Heart left ventricle (tissue), 16 donors: ENCODE measurements around the gene AKNA. TPM values are rescaled to one million over a fixed set of nuclear protein-coding genes. Genes with fewer than 3 reads are reported as not detected.

ENCODE experiments used
- ATAC-seq, 4 donors: fragments of 200-7000 bp; cut with Tn5 transposase; one replicate each; pipeline ENCODE4 v1.9.1; 2020 to 2022; ENCODE audit warnings: moderate library complexity in 4 of 4, mild to moderate bottlenecking in 3 of 4, moderate number of reproducible peaks in 1 of 4
- DNase-seq, 5 donors: peaks; one replicate each; pipeline ENCODE4 v3.0.0-alpha.2; 2020
- H3K27ac ChIP-seq, 12 donors: fragments of 200-600 bp; sonication (generic) in 4 of 12; one replicate each; pipeline versions ENCODE4 v1.5.0 to v1.8.0; 2016 to 2022; ENCODE audit warnings: mild to moderate bottlenecking in 2 of 12
- H3K27me3 ChIP-seq, 9 donors: fragments of 200-600 bp; sonication (generic) in 2 of 9; one replicate each; pipeline versions ENCODE4 v1.5.1 to v1.8.0; 2016 to 2022; ENCODE audit warnings: mild to moderate bottlenecking in 3 of 9
- H3K36me3 ChIP-seq, 9 donors: fragments of 200-600 bp; sonication (generic) in 2 of 9; one replicate each; pipeline versions ENCODE4 v1.5.0 to v1.8.0; 2018 to 2022; ENCODE audit warnings: mild to moderate bottlenecking in 2 of 9
- H3K4me1 ChIP-seq, 12 donors: fragments of 200-600 bp; sonication (generic) in 4 of 12; one replicate each; pipeline versions ENCODE4 v1.5.0 to v1.8.0; 2016 to 2022; ENCODE audit warnings: mild to moderate bottlenecking in 3 of 12
- H3K4me3 ChIP-seq, 12 donors: fragments of 200-600 bp; sonication (generic) in 4 of 12; one replicate each; pipeline versions ENCODE4 v1.5.0 to v1.8.0; 2017 to 2022; ENCODE audit warnings: mild to moderate bottlenecking in 9 of 12, moderate library complexity in 4 of 12
- H3K9me3 ChIP-seq, 12 donors: fragments of 200-600 bp; sonication (generic) in 4 of 12; one replicate each; pipeline versions ENCODE4 v1.5.0 to v1.8.0; 2016 to 2022; ENCODE audit warnings: mild to moderate bottlenecking in 1 of 12
- POLR2A ChIP-seq, 2 donors: fragments of 450-650 bp; IDR thresholded peaks; one replicate each; pipeline ENCODE4 v1.6.1; 2017; ENCODE audit warnings: antibody characterized with exemption in 2 of 2, mild to moderate bottlenecking in 2 of 2, moderate library complexity in 2 of 2
- WGBS, 4 donors: extraction: QIAGEN DNeasy Blood & Tissue Kit in 2 of 4; methylation state at CpG; one replicate each; pipeline versions ENCODE4 v1.1.5 to v1.1.7; 2013 to 2018; 5-methylcytosine and 5-hydroxymethylcytosine counted together
- intact Hi-C, 10 donors: fragments of 100-400 bp; cut with DNase I; formaldehyde crosslinking; loops; one replicate each; pipeline versions ENCODE4 v1.11.1 to v1.14.2; 2022
- polyA plus RNA-seq, 2 donors: library from polyadenylated mRNA; stranded (reverse); fragments of 200-250 nt; gene quantifications; one replicate each; pipeline ENCODE4 v1.2.3, GENCODE V29; 2013
- total RNA-seq, 9 donors: library from RNA; depleted of rRNA in 2 of 9; stranded (reverse); fragments of >200 nt in 2 of 9; fragmentation: NEBNext Ultra II Directional in 3 of 9; extraction: Animal tissue kit (Norgen Biotek cat#: 25700) in 3 of 9; gene quantifications; one replicate each; pipeline versions ENCODE4 v1.1.0 to v1.2.4, GENCODE V29; 2016 to 2023
- TF ChIP-seq, protein P1 (sequence below), 12 donors: fragments of 200-600 bp; sonication (generic) in 4 of 12; IDR thresholded peaks; one replicate each; pipeline versions ENCODE4 v1.5.0 to v1.8.0; 2018 to 2022; ENCODE audit warnings: antibody characterized with exemption in 12 of 12, mild to moderate bottlenecking in 5 of 12
- donor health status: ischemic (EF 13 %, LVEDD 7.1; RV severe dilation, severe dysfunction).
- donor health status: healthy with polysubstance abuse.
- donor health status: DM: no; HTN: yes; CAD: no.
- donor health status: DM: no; HTN: no; CAD: no.
- donor health status: ischemic (EF 25% LVEDD 6.9; RV normal size, moderate dysfunction).
- donor health status: ischemic (EF 25% LVEDD 5.7; RV mildly dilated, moderate dysfunction).
- donor health status: healthy.
- donor health status: DM: yes; HTN: yes; CAD: no.
- donor health status: ischemic (EF 35%, LVEDD 5.7; RV mildly dilated, moderate dysfunction).
- donor health status: nonischemic (EF 11% LVEDD 7.7; RV severe dilation, severe dysfunction).
- donor health status: DM: yes; HTN: yes; CAD: no.
- donor health status: PGD.
- donor health status: ischemic (EF 29% LVEDD 5.4; RV normal size, mild dysfunction).
- donor health status: nonischemic (EF 23%, LVEDD 6.1; RV moderate dilation, normal function).

Gene AKNA
- total and polyA plus RNA-seq, 11 donors, result 2.5 to 30.8 (median 4.4) TPM

- DNase-seq, result no peak
- TF ChIP-seq POLR2A (IDR thresholded peaks at IDR 0.05), result no peak
- Histone ChIP-seq H3K4me3 (no peak overlapping the region), H3K27ac (no peak overlapping the region), H3K9me3 (no peaks in the 10 kb centered on the region), H3K36me3 (no peaks in the 10 kb centered on the region), H3K27me3 (peaks cover 0 to 10% (median 0%) of the 10 kb centered on the region in 9 donors), H3K4me1 (no peaks in the 10 kb centered on the region)
- intact Hi-C loops, result loop anchor here in 6 of 10 donors (5.0 to 10.0 kb wide), 5 partner anchors 221 to 584 kb away; partner anchors contain the start of gene TEX53 (in 4 of the 6)
- 59 to 87% (median 84%) methylated on average over 3 to 4 of the region's 4 CpGs for WGBS, 4 donors
- ATAC-seq, result no peak
These were observed 43.2 kb upstream of the AKNA start for GRCh38 chr9:114431003-114431402.

DNA sequence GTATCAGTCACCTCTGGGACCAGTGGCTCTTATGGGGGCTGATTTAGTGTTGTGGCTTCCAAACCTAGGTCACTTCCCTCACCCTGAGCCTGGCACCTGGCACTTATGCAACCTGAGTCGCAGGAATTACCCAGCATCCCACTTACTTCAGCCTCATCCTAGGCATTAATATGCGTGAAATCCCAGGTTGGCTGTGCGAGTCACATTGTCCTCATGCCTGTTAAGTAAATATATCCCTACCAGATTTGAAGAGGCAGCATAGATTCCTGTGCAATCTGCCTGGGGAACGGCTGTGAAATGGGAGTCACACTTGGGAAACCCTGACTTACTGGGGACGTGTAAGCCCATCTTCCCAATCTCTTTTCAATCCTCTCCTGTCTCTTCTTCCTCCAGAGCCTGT lies 42.7 kb upstream of the AKNA start:
- H3K36me3 ChIP-seq, result no peaks in the 10 kb centered on the region
- no peaks in the 10 kb centered on the region for H3K4me1 ChIP-seq
- DNase-seq (no peak), ATAC-seq (no peak)
- no peaks in the 10 kb centered on the region for H3K9me3 ChIP-seq
- intact Hi-C loops, result loop anchor here in 6 of 10 donors (5.0 to 10.0 kb wide), 5 partner anchors 222 to 584 kb away; partner anchors contain the start of gene TEX53 (in 4 of the 6)
- no peak overlapping the region for H3K27ac ChIP-seq
- H3K4me3 ChIP-seq, result no peak overlapping the region
- H3K27me3 ChIP-seq, result peaks cover 0 to 12% (median 0%) of the 10 kb centered on the region in 9 donors
- no peak for TF ChIP-seq POLR2A (IDR thresholded peaks at IDR 0.05)
- TF ChIP-seq, protein P1, sequence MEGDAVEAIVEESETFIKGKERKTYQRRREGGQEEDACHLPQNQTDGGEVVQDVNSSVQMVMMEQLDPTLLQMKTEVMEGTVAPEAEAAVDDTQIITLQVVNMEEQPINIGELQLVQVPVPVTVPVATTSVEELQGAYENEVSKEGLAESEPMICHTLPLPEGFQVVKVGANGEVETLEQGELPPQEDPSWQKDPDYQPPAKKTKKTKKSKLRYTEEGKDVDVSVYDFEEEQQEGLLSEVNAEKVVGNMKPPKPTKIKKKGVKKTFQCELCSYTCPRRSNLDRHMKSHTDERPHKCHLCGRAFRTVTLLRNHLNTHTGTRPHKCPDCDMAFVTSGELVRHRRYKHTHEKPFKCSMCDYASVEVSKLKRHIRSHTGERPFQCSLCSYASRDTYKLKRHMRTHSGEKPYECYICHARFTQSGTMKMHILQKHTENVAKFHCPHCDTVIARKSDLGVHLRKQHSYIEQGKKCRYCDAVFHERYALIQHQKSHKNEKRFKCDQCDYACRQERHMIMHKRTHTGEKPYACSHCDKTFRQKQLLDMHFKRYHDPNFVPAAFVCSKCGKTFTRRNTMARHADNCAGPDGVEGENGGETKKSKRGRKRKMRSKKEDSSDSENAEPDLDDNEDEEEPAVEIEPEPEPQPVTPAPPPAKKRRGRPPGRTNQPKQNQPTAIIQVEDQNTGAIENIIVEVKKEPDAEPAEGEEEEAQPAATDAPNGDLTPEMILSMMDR (IDR thresholded peaks at IDR 0.05), result no peak
- WGBS, 4 donors, result 74 to 81% (median 79%) methylated on average over 5 of the region's 5 CpGs

GRCh38 chr9:114429488-114429887 lies 41.7 kb upstream of the AKNA start:
- ATAC-seq, result no peak
- no peaks in the 10 kb centered on the region for H3K4me1 ChIP-seq
- WGBS, 4 donors, result 65 to 78% (median 74%) methylated on average over 6 of the region's 6 CpGs
- no peak overlapping the region for H3K27ac ChIP-seq
- TF ChIP-seq, protein P1 (IDR thresholded peaks at IDR 0.05), result no peak
- no peak for TF ChIP-seq POLR2A (IDR thresholded peaks at IDR 0.05)
- H3K4me3 ChIP-seq, result no peak overlapping the region
- H3K9me3 ChIP-seq, result no peaks in the 10 kb centered on the region
- intact Hi-C loops, result no loop called here
- no peaks in the 10 kb centered on the region for H3K36me3 ChIP-seq
- no peak for DNase-seq
- peaks cover 0 to 7% (median 0%) of the 10 kb centered on the region in 9 donors for H3K27me3 ChIP-seq

DNA sequence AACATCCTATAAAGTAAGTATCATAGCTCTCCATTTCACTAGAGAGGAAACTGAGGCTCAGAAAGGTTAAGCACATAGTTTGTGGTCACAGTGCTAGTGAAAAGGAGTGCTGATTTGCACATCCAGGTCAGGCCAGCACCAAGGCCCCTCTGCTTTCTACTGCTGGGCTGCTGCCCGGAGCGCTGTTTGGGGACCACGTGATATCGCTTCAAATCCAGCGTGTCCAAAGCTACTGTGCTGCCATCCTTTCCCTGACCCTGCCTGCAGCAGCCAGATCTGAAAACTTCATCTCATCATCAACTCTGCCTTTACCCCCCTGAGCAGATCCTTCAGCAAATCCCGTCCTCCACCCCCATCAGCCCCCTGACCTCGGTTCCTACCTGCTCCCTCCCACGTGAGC lies 40.7 kb upstream of the AKNA start:
- Histone ChIP-seq H3K4me3 (no peak overlapping the region), H3K27me3 (peaks cover 0 to 8% (median 0%) of the 10 kb centered on the region in 9 donors), H3K9me3 (no peaks in the 10 kb centered on the region), H3K4me1 (no peaks in the 10 kb centered on the region), H3K36me3 (no peaks in the 10 kb centered on the region), H3K27ac (no peak overlapping the region)
- DNase-seq (no peak), ATAC-seq (no peak)
- WGBS, 4 donors, result 82 to 86% (median 85%) methylated on average over 8 of the region's 8 CpGs
- TF ChIP-seq POLR2A (IDR thresholded peaks at IDR 0.05), result no peak
- TF ChIP-seq, protein P1 (IDR thresholded peaks at IDR 0.05), result no peak
- intact Hi-C loops, result no loop called here

DNA sequence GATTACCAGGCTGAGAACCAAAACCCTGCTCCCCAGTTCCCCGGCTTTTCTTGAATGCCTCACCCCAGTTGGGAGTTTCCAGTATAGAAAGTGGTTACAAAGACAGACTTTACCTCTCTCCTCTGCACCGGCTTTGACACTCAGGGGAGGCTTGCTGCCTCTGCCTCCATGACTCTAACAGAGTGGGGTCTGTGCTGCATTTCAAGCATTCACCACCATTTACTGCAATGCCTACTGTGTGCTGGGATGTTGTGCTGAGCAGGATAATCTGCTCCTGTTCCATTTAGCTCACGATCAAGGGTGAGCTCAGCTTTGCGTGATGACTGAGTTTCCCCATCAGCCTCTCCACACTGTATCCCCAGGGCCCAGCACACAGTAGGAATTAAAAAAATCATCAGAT lies 39.9 kb upstream of the AKNA start:
- Histone ChIP-seq H3K36me3 (no peaks in the 10 kb centered on the region), H3K27me3 (peaks cover 0 to 8% (median 0%) of the 10 kb centered on the region in 9 donors), H3K4me3 (no peak overlapping the region), H3K27ac (no peak overlapping the region), H3K4me1 (no peaks in the 10 kb centered on the region), H3K9me3 (no peaks in the 10 kb centered on the region)
- TF ChIP-seq, protein P1 (IDR thresholded peaks at IDR 0.05), result no peak
- no peak for TF ChIP-seq POLR2A (IDR thresholded peaks at IDR 0.05)
- intact Hi-C loops, result no loop called here
- WGBS, 4 donors, result 78 to 94% (median 92%) methylated on average over 4 of the region's 4 CpGs
- DNase-seq (no peak), ATAC-seq (no peak)
